Globus pallidus (tissue), 1 donor: ENCODE data around the gene VAMP1.
"Not testable (repeated sequence)": the region's sequence is repeated elsewhere in the genome, so short reads cannot be mapped to it uniquely, and the experiment has no call there.

Experiments used
- DNase-seq: peaks from one replicate; pipeline ENCODE4 v3.0.0-alpha.2; 2015; ENCODE audit warnings: low spot score

VAMP1 gene, protein sequence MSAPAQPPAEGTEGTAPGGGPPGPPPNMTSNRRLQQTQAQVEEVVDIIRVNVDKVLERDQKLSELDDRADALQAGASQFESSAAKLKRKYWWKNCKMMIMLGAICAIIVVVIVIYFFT

DNA sequence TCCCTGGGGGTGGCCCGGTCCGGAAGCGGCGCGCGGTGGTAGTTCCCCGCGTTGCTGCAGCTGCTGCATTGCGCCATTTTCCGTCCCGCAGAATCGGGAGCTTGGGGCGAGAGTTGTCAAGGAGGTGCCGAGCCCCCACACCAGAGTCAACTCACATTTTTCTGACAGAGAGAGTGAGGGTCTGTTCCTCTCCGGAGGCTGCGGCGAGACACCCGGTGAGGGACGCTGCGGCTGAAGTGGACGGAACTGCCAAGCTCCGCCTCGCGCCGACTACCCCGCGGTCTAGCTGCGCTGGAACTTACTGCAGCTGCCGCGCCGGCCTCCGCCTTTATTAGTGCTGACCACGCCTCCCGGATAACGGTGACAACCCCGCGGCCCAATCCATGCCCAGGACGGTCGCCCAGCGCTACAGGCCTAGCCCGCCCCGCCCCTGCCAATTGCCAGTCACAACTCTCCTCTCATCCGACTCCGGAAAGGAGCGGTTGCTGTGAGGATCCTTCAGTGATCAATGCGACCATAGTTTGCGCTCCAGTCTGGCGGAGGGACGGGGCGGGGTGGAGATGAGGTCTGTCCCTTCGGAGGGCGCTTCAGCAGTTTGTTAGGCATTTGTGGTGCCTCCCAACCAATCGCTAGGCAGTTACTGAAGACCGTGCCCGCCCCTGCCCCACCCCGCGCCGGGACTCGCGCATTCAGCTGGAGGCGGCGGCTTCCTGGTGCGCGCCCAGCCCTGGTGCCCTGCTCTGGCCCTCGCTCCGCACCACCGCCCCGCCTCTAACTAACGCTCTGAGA, at the start of gene VAMP1:
TSS of gene VAMP1 (minus strand) at position 303 of the 789 bp plus-strand sequence. CDS start at position 157, 146 bp downstream.
- DNase-seq, result peak; percentile 100

DNA sequence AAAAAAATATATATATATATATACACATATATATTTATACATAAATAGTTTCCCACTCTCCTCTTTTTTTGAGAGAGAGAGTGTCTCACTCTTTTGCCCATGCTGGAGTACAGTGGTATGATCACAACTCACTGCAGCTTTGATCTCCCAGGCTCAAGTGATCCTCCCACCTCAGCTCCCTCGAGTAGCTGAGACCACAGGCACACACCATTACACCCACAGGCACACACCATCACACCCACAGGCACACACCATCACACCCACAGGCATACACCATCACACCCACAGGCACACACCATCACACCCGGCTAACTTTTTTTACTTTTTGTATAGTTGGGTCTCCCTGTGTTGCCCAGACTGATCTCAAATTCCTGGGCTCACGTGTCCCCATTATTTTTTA, 49.7 kb upstream of the VAMP1 start:
- no peak for DNase-seq

DNA sequence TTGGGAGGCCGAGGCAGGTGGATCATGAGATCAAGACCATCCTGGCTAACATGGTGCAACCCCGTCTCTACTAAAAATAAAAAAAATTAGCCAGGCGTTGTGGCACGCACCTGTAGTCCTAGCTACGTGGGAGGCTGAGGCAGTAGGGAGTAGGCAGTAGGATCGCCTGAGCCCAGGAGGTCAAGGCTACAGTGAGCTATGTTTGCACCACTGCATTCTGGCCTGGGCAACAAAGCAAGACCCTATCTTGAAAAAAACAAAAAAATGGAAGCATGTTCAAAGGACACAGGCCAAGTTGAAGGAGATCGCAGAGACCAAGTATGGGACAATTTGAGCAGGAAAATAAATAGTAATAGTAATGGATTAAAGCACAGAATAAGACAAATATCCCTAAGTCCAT, 37.6 kb upstream of the VAMP1 start:
- DNase-seq, result no peak

DNA sequence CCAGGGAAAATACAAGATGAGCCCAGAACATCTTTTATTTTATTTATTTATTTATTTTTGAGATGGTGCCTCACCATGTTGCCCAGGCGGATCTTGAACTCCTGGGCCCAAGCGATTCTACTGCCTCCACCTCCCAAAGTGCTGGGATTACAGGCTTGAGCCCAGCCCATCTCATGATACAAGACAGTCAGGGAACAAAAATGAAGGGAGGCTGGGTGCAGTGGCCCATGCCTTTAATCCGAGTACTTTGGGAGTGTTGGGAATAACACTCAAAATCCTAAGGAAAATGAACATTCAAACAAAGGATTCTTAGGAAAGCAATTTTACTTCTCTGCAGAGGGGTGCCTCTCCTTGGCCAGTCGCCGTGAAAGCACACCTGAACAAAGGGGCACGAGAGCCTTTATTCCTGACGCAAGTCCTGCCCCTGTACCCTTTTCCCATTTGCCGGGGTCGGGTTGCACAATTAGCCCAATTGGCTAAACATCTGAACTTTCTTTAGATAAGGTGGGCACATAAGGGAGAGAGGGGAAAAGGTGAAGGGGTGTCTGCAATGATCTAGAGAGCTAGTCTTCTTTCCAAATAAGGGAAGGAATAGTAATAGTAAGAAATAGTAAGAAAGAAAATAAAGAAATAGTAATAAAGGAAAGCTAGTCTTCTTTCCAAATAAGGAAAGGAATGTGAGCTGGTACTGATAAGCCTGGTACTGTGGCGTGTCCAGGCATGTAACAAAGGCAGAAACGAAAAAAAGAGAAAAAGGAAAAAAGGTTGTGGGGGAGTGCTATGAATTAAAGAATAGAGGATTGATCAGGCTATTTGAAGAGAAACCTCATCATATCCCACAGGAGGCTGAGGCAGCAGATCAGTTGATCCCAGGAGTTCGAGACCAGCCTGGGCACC, 36.9 kb upstream of the VAMP1 start:
- no peak for DNase-seq

DNA sequence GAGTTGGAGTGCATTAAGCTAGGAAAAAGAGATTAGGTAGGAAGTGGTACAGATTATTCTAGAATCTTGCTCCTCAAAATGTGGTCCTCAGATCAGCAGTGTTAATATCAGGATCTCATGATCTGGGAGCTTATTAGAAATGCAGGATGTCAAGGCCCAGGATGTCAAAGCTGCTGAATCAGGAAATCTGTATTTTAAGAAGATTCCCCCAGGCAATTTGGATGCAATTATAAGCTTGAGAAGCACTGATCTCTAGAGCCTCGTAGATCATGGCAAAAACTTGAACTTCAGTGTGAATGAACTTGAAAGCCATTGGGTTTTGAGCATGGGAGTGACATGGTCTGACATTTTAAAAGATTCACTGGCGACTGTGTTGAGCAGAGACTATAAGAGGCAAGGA, 30.0 kb upstream of the VAMP1 start:
- no peak for DNase-seq

DNA sequence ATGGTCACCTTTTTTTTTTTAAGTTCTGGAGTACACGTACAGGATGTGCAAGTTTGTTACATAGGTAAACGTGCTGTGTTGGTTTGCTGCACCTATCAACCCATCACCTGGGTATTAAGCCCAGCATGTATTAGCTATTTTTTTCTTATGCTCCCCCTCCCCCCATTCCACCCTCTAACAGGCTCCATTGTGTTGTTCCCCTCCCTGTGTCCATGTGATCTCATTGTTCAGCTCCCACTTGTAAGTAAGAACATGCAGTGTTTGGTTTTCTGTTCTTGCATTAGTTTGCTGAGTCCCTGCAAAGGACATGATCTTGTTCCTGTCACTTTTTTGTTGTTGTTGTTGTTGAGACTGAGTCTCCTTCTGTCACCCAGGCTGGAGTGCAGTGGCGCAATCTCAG, 26.8 kb upstream of the VAMP1 start:
- DNase-seq, result peak; percentile 81

DNA sequence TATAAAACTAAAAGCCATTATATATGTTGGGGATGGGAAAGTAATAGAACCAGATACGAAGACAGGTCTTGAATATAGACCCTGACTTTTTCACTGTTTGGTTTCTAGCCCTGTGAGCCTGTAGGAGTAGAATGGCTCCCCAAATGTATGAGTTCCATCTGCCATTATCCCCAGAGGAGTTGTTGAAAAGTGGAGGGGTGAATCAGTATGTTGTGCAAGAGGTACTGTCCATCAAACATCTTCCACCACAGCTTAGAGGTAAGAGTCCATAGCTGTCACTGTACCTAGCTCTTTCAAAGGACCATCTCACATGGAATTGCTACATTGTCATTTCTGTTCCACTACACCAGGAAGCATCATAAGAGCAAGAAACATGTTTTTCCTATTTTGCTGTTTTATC, 24.5 kb upstream of the VAMP1 start:
- no peak for DNase-seq

DNA sequence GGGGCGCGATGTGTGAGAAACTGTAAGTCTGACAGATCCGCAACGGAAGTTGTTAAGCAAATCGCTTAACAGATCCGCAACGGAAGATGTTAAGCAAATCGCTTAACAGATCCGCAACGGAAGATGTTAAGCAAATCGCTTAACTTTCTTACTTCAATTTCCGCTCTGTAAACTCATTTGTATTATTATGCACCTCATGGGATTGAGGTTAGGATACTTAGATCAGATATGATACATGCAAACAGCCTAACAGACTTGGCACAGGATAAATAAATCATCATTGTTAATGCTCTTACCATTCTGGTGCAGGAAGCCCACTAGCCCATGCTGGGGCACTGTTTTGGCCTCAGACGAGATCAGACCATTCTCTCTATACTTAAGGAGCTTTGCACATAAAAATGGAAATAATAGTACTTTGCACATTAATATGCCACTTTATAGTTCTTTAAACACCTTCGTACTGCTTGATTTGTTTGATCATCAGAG, 23.8 kb upstream of the VAMP1 start:
- DNase-seq, result no peak

DNA sequence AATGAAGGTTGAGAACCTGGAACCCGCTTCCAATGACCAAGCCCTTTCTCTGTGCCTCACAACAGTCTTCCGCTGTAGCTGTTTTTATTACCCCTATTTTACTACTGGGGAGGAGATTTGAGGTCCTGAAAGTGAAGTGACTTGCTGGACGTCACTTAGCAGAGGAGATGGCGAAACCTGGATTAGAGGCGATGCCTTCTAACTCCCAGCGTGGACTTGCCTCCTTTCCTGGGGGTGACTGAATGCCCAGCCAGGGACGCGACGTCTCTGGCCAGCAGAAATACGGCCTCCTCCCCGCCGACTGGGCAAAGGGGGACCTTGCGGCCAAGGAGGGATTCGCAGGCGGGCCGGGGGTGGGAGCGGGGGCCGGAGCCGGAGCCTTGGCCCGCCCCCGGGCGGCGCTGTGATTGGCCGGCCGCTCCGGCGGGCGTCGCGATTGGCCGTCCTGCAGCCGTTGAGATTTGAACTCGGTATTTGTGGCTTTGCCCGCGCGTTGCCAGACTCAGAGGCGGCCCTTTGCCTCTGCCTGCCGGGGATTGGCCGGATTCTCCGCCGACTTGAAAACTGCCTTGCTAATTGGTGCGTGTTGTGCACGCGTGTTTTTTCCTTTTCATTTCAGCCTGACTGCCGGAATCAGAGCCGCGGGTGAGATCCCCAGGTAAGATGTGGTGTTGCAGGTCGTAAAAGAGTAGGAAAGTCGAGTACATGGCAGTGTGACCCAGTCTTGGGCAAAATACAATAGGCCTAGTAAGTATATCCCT, 23.2 kb upstream of the VAMP1 start, which contains the start of gene NCAPD2:
TSS of gene NCAPD2 (plus strand) at position 606 of the 761 bp plus-strand sequence. CDS start 997 bp downstream, outside the sequence.
- peak; percentile 96 for DNase-seq

DNA sequence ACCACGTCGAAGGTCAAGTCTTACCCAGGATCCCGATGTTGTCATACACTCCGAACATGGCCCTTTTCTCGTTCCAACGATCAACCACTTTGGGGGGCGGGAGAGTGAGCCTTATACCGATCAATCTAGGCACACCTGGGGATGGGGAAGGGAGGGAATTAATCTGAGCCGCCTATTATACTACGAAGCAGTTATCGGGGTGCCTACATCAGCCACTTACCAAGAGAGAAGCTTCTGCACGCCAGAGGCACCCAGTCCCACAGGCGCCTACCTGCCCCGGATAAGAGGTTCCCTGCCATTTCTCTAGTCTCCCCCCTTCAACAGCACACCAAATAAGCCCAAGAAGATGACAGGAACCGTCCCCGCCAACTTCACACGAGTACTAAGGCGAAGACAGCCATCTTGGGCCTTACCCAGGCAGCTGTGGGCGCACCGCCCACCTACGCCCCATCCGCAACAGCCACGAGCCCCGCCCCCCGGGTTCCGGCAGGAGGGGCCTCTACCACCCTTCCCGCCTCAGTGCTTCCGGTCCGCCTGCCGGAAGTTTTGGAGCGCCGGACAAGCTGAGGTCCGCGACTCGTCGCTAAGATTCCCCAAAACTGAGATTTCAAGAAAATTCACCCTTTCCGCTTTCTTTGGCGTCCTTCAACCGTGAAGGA, 22.5 kb upstream of the VAMP1 start, which contains the start of gene MRPL51:
TSS of gene MRPL51 (minus strand) at position 425 of the 659 bp plus-strand sequence. CDS start at position 299, 126 bp downstream.
- DNase-seq, result peak; percentile 97

DNA sequence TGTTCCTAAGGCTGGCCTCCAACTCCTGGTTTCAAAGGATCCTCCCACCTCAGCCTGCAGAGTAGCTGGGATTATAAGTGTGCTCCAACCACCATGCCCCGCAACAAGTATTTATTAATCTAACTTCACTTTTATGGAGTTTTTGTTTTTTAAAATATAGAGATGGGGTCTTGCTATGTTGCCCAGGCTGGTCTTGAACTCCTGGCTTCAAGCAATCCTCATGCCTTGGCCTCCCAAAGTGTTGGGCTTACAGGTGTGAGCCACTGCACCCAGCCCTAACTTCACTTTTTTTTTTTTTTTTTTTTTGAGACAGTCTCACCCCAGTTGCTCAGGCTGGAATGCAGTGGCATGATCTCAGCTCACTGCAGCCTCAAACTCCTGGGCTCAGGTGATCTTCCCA, 20.2 kb upstream of the VAMP1 start:
- DNase-seq, result not testable (repeated sequence)

DNA sequence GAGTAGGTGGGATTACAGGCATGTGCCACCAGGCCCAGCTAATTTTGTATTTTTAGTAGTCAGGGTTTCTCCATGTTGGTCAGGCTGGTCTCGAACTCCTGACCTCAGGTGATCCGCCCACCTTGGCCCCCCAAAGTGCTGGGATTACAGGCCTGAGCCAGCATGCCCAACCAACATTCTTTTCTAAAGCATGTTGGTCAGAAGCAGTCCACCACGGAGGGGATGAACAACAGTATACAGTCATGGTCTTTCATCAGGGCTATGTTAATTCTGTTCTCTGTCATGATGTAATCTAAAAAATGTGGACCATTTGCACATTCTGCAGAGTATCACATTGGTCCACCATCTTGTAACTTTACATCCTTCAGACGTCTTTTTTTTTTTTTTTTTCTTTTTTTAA, 19.0 kb upstream of the VAMP1 start:
- no peak for DNase-seq

DNA sequence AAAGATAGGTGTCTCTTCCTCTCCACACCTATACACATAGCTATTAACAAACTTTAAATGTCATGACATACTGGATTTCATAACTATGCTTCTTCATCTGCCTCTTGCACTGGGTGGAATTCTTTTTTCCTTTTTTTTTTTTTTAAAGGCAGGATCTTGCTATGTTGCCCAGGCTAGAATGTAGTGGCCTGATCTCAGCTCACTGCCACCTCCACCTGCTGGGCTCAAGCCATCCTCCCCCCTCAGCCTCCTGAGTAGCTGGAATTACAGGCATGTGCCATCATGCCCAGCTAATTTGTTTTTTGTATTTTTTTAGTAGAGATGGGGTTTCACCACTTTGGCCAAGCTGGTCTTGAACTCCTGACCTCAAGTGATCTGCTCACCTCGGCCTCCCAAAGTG, 17.8 kb upstream of the VAMP1 start:
- no peak for DNase-seq

DNA sequence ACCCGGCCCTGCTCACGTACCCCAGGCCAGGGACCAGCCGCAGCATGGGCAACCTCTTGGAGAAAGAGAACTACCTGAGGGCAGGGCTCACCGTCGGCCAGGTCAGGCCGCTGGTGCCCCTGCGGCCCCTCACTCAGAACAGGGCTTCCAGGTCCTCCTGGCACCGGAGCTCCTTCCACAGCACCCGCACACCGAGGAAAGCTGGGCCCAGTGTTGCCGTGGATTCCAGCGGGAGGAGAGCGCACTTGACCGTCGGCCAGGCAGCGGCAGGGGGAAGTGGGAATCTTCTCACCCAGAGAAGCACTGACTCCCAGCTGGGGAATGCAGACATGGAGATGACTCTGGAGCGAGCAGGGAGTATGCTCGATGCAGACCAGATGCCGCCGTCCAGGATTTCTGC, 7.9 kb upstream of the VAMP1 start:
- no peak for DNase-seq

DNA sequence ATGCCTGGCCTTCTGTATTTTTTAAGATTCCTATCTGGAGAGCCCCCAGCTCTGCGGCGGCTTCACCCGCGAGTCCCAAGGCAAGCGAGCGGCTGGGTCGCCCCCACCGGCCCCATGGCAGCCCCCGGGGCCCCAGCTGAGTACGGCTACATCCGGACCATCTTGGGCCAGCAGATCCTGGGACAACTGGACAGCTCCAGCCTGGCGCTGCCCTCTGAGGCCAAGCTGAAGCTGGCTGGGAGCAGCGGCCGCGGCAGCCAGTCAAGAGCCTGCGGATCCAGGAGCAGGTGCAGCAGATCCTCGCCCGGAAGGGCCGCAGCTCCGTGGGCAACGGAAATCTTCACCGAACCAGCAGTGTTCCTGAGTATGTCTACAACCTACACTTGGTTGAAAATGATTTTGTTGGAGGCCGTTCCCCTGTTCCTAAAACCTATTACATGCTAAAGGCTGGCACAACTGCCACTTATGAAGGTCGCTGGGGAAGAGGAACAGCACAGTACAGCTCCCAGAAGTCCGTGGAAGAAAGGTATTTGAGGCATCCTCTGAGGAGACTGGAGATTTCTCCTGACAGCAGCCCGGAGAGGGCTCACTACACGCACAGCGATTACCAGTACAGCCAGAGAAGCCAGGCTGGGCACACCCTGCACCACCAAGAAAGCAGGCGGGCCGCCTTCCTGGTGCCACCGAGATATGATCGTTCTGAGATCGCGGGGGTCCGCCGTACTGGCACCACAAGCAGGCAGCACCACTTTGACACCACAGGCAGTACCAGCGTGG, 7.3 kb upstream of the VAMP1 start:
- DNase-seq, result not testable (repeated sequence)

DNA sequence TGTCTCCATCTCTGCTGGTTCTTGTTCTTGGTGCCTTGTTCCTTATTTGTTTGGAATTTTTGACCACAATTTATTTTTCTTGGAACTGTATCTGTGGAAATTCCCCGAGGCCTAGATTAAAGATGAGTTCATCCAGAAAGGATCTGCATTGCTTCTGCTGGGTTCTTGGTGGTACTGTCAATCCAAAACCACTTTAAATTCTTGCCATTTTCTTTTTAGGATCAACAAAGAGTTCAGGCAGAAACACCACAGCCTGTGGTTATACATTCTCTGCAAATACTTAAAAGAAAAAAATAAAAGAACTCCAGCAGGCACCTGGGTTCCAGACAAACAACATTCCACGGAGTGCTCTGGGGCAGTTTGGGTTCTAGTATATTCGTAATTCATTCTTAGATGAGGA, 6.0 kb upstream of the VAMP1 start:
- DNase-seq, result no peak

DNA sequence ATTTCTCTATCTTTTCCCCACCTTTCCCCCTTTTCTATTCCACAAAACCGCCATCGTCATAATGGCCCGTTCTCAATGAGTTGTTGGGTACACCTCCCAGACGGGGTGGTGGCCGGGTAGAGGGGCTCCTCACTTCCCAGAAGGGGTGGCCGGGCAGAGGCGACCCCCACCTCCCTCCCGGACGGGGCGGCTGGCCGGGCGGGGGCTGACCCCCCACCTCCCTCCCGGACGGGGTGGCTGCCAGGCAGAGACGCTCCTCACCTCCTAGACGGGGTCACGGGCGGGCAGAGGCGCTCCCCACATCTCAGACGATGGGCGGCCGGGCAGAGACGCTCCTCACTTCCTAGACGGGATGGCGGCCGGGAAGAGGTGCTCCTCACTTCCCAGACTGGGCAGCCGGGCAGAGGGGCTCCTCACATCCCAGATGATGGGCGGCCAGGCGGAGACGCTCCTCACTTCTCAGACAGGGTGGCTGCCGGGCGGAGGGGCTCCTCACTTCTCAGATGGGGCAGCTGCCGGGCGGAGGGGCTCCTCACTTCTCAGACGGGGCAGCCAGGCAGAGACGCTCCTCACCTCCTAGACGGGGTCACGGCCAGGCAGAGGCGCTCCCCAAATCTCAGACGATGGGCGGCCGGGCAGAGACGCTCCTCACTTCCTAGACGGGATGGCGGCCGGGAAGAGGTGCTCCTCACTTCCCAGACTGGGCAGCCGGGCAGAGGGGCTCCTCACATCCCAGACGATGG, 4.9 kb upstream of the VAMP1 start:
- DNase-seq, result not testable (repeated sequence)

DNA sequence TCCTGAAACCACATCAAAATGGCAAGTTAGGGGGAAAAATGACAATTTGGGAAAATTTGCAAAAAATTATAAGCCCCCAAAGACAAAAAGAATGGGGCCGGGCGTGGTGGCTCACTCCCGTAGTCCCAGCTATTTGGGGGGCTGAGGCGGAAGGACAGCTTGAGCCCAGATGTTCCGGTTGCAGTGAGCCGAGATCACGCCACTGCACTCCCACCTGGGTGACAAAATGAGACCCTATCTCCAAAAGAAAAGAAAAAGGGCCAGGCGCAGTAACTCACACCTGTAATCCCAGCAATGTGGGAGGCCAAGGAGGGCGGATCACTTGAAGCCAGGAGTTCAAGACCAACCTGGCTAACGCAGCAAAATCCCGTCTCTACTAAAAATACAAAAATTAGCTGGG, 2.0 kb upstream of the VAMP1 start:
- no peak for DNase-seq

DNA sequence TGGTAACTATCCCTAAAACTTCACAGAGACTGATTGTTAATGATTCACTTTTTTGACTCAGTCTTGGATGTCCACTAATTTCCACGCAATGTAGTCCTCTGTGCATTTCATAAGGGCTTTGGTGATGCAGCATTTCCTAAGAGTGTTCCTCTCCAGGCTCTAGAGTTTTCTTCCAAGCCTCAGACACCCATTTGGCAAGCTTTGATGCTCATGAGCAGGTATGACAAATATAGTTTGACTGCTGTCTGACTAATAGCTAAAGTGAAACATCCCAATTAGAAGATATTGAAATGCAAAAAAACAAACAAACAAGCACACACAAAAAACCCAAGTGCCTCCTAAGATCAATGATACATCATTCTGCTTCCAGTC, 1.5 kb upstream of the VAMP1 start:
- no peak for DNase-seq
